Measurements from ENCODE around the gene OR4C46.
"Not testable (repeated sequence)": the region's sequence is repeated elsewhere in the genome, so short reads cannot be mapped to it uniquely, and the experiment has no call there.

OR4C46 gene

GRCh38 chr11:54603898-54604297 is at the start of gene OR4C46:
TSS of gene OR4C46 (minus strand) at chr11:54603998. CDS start at chr11:54603998, 0 bp downstream.
- H3K36me3 ChIP-seq (ENCODE audit: control insufficient read depth, insufficient read depth, low read length) = no peaks in the 10 kb centered on the region
- H3K9me3 ChIP-seq (ENCODE audit: control insufficient read depth, low read length) = no peaks in the 10 kb centered on the region
- no peak within 1 kb of the TSS for H3K4me3 ChIP-seq (ENCODE audit: low read length)
- H3K4me1 ChIP-seq (ENCODE audit: control insufficient read depth, insufficient read depth, low read length) = no peaks in the 10 kb centered on the region
- no peak within 1 kb of the TSS for H3K9ac ChIP-seq (ENCODE audit: low read length)
- H3K27me3 ChIP-seq (ENCODE audit: control insufficient read depth, insufficient read depth, low read length) = no peaks in the 10 kb centered on the region

- H3K27me3 ChIP-seq (ENCODE audit: control insufficient read depth, insufficient read depth, low read length); H3K9me3 ChIP-seq (ENCODE audit: control insufficient read depth, low read length); H3K36me3 ChIP-seq (ENCODE audit: control insufficient read depth, insufficient read depth, low read length); H3K4me3 ChIP-seq (ENCODE audit: low read length); H3K9ac ChIP-seq (ENCODE audit: low read length); H3K4me1 ChIP-seq (ENCODE audit: control insufficient read depth, insufficient read depth, low read length): not testable (repeated sequence)
These were observed 41.8 kb upstream of the OR4C46 start for GRCh38 chr11:54645606-54646005.

- not testable (repeated sequence) for H3K9me3 ChIP-seq (ENCODE audit: control insufficient read depth, low read length); H3K9ac ChIP-seq (ENCODE audit: low read length); H3K36me3 ChIP-seq (ENCODE audit: control insufficient read depth, insufficient read depth, low read length); H3K4me1 ChIP-seq (ENCODE audit: control insufficient read depth, insufficient read depth, low read length); H3K4me3 ChIP-seq (ENCODE audit: low read length); H3K27me3 ChIP-seq (ENCODE audit: control insufficient read depth, insufficient read depth, low read length)
These were observed 42.4 kb downstream of the OR4C46 start for GRCh38 chr11:54561439-54561838.

- Histone ChIP-seq H3K4me1 (ENCODE audit: control insufficient read depth, insufficient read depth, low read length) (no peaks in the 10 kb centered on the region), H3K27me3 (ENCODE audit: control insufficient read depth, insufficient read depth, low read length) (no peaks in the 10 kb centered on the region), H3K4me3 (ENCODE audit: low read length) (no peak overlapping the region), H3K36me3 (ENCODE audit: control insufficient read depth, insufficient read depth, low read length) (no peaks in the 10 kb centered on the region), H3K9ac (ENCODE audit: low read length) (no peak overlapping the region), H3K9me3 (ENCODE audit: control insufficient read depth, low read length) (no peaks in the 10 kb centered on the region)
These were observed 44.9 kb downstream of the OR4C46 start for GRCh38 chr11:54558919-54559318.

- H3K9me3 ChIP-seq (ENCODE audit: control insufficient read depth, low read length) = no peaks in the 10 kb centered on the region
- no peak overlapping the region for H3K4me3 ChIP-seq (ENCODE audit: low read length)
- no peaks in the 10 kb centered on the region for H3K27me3 ChIP-seq (ENCODE audit: control insufficient read depth, insufficient read depth, low read length)
- H3K4me1 ChIP-seq (ENCODE audit: control insufficient read depth, insufficient read depth, low read length) = no peaks in the 10 kb centered on the region
- no peak overlapping the region for H3K9ac ChIP-seq (ENCODE audit: low read length)
- no peaks in the 10 kb centered on the region for H3K36me3 ChIP-seq (ENCODE audit: control insufficient read depth, insufficient read depth, low read length)
These were observed 45.4 kb downstream of the OR4C46 start for GRCh38 chr11:54558407-54558806.
